ENCODE measurements around the gene FAM76B. TPM values are rescaled to one million over a fixed set of nuclear protein-coding genes. Genes with fewer than 3 reads are reported as not detected.

Gene FAM76B
- total and polyA plus RNA-seq, 2 donors (not counting 1 experiment from before 2014, with no cell fraction given) = 36.5 to 80.9 TPM

GRCh38 chr11:95766701-95767100 is 22.9 kb downstream of the FAM76B start:
- TF ChIP-seq EZH2 (IDR thresholded peaks at IDR 0.05; ENCODE audit: borderline replicate concordance, insufficient read depth, low read depth, low read length, poor library complexity, severe bottlenecking) = no peak
- no peak for TF ChIP-seq CTCF (IDR thresholded peaks at IDR 0.05)
- Histone ChIP-seq H3K4me3 (ENCODE audit: control extremely low read depth in 1 of 5, extremely low read depth in 1 of 5, insufficient read depth in 1 of 5, low read depth in 2 of 5, low read length in 4 of 5) (no peak overlapping the region), H3K27me3 (replicated peaks in 1 of 4; ENCODE audit: control extremely low read depth in 1 of 4, control insufficient read depth in 3 of 4, insufficient read depth in 4 of 4, low read length in 3 of 4) (no peaks in the 10 kb centered on the region), H3K36me3 (replicated peaks in 1 of 2; ENCODE audit: control extremely low read depth in 1 of 2, control insufficient read depth in 1 of 2, extremely low read depth in 1 of 2, insufficient read depth in 2 of 2, low read length in 1 of 2) (peaks cover 0 to 12% of the 10 kb centered on the region in 2 experiments), H2AFZ (ENCODE audit: insufficient read depth, low read depth, low read length, poor library complexity, severe bottlenecking) (no peak overlapping the region), H3K9ac (ENCODE audit: low read length) (no peak overlapping the region), H3K4me1 (ENCODE audit: control insufficient read depth in 2 of 2, insufficient read depth in 2 of 2, low read length in 2 of 2) (peaks cover 7% of the 10 kb centered on the region in 2 donors), H3K27ac (ENCODE audit: low read length in 2 of 2) (no peak overlapping the region), H3K4me2 (replicated peaks; ENCODE audit: low read depth, low read length, poor library complexity, severe bottlenecking) (no peak overlapping the region), H3K79me2 (ENCODE audit: control insufficient read depth, insufficient read depth, low read length) (no peaks in the 10 kb centered on the region), H3K9me3 (ENCODE audit: control extremely low read depth in 1 of 3, control insufficient read depth in 2 of 3, insufficient read depth in 1 of 3, low read length in 2 of 3) (no peaks in the 10 kb centered on the region), H4K20me1 (ENCODE audit: control insufficient read depth, insufficient read depth, low read length, poor library complexity, severe bottlenecking) (no peaks in the 10 kb centered on the region)
- no peak overlapping the region for H3K4me3 Mint-ChIP-seq
- ChIA-PET CTCF (interaction anchor here (1.9 to 10.4 kb wide), 3 partner anchors 29 to 613 kb away, joined by 4 to 207 read pairs (median 135); no protein-coding TSS in a partner anchor), POLR2A (no interaction called here)
- peaks cover 20% of the 10 kb centered on the region for H3K4me1 Mint-ChIP-seq
- ATAC-seq (ENCODE audit: low read depth) = no peak
- intact Hi-C loops (cut with micrococcal nuclease) = loop anchor here (10.0 kb wide), 1 partner anchor 162 kb away; no protein-coding TSS in a partner anchor
- H3K9me3 Mint-ChIP-seq (ENCODE audit: insufficient read depth) = no peaks in the 10 kb centered on the region
- peak overlapping the region; percentile 69 for H3K27ac Mint-ChIP-seq
- no peaks in the 10 kb centered on the region for H3K27me3 Mint-ChIP-seq
- WGBS (ENCODE audit: insufficient coverage) = no CpG with 5 or more reads among the region's 3 CpGs
- DNase-seq = no peak

DNA sequence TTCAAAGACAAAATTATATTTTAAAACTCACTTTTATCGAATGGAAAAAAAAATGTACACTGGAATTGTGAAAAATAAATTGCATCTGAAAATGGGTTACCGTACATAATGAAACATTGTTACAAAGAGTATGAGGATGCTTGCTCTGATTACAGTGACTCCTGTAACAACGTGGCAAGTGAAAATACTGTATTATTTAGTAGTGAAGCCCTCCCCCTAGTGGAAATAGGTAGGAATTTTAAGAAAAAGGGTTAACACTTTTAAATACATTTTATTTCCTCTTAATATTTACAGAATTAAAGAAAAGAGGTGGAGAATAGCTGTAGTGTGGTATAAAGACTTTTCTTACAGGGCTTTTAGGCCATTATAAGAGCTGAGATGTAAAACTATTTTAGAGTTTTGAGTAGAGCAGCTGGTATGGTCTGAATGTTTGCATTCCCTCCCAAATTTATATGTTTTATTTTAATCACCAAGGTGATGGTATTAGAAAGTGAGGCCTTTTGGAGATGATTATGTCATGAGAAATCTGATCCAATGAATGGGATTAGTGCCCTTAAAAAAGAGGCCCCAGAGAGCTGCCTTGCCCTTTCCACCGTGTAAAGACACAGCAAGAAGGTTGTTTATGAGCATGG is 25.2 kb downstream of the FAM76B start:
- Histone ChIP-seq H3K4me1 (ENCODE audit: control insufficient read depth in 2 of 2, insufficient read depth in 2 of 2, low read length in 2 of 2) (peaks cover 7% of the 10 kb centered on the region in 2 donors), H3K36me3 (replicated peaks in 1 of 2; ENCODE audit: control extremely low read depth in 1 of 2, control insufficient read depth in 1 of 2, extremely low read depth in 1 of 2, insufficient read depth in 2 of 2, low read length in 1 of 2) (peaks cover 0 to 6% of the 10 kb centered on the region in 2 experiments), H3K9ac (ENCODE audit: low read length) (no peak overlapping the region), H3K27ac (ENCODE audit: low read length in 2 of 2) (no peak overlapping the region), H3K27me3 (replicated peaks in 1 of 4; ENCODE audit: control extremely low read depth in 1 of 4, control insufficient read depth in 3 of 4, insufficient read depth in 4 of 4, low read length in 3 of 4) (no peaks in the 10 kb centered on the region), H3K4me3 (ENCODE audit: control extremely low read depth in 1 of 5, extremely low read depth in 1 of 5, insufficient read depth in 1 of 5, low read depth in 2 of 5, low read length in 4 of 5) (no peak overlapping the region), H2AFZ (ENCODE audit: insufficient read depth, low read depth, low read length, poor library complexity, severe bottlenecking) (no peak overlapping the region), H3K9me3 (ENCODE audit: control extremely low read depth in 1 of 3, control insufficient read depth in 2 of 3, insufficient read depth in 1 of 3, low read length in 2 of 3) (no peaks in the 10 kb centered on the region), H3K4me2 (replicated peaks; ENCODE audit: low read depth, low read length, poor library complexity, severe bottlenecking) (no peak overlapping the region), H4K20me1 (ENCODE audit: control insufficient read depth, insufficient read depth, low read length, poor library complexity, severe bottlenecking) (no peaks in the 10 kb centered on the region), H3K79me2 (ENCODE audit: control insufficient read depth, insufficient read depth, low read length) (no peaks in the 10 kb centered on the region)
- ChIA-PET CTCF (interaction anchor here (0.5 to 10.4 kb wide), 38 partner anchors 8 to 697 kb away, joined by 3 to 207 read pairs (median 4); partner anchors contain the start of genes ENDOD1 and SESN3), POLR2A (interaction anchor here (1.2 kb wide), 1 partner anchor 612 kb away, joined by 3 read pairs; no protein-coding TSS in a partner anchor)
- peak; percentile 78 for DNase-seq
- no peak for TF ChIP-seq EZH2 (IDR thresholded peaks at IDR 0.05; ENCODE audit: borderline replicate concordance, insufficient read depth, low read depth, low read length, poor library complexity, severe bottlenecking)
- peak; percentile 92 for TF ChIP-seq CTCF (IDR thresholded peaks at IDR 0.05)
- Mint-ChIP-seq H3K9me3 (ENCODE audit: insufficient read depth) (no peaks in the 10 kb centered on the region), H3K27ac (no peak overlapping the region), H3K4me3 (no peak overlapping the region), H3K4me1 (peaks cover 24% of the 10 kb centered on the region), H3K27me3 (no peaks in the 10 kb centered on the region)
- no CpG with 5 or more reads among the region's 4 CpGs for WGBS (ENCODE audit: insufficient coverage)
- intact Hi-C loops (cut with micrococcal nuclease) = loop anchor here (1.0 to 10.0 kb wide), 6 partner anchors 49 to 695 kb away; no protein-coding TSS in a partner anchor
- peak; percentile 92 for ATAC-seq (ENCODE audit: low read depth)

All from B cell (primary cell).